Measurements from ENCODE around the gene TNIP1. TPM values are rescaled to one million over a fixed set of nuclear protein-coding genes. Genes with fewer than 3 reads are reported as not detected.

Gene TNIP1
- total RNA-seq, 2 donors from 2014 or later: 51.3 to 52.2 TPM

DNA sequence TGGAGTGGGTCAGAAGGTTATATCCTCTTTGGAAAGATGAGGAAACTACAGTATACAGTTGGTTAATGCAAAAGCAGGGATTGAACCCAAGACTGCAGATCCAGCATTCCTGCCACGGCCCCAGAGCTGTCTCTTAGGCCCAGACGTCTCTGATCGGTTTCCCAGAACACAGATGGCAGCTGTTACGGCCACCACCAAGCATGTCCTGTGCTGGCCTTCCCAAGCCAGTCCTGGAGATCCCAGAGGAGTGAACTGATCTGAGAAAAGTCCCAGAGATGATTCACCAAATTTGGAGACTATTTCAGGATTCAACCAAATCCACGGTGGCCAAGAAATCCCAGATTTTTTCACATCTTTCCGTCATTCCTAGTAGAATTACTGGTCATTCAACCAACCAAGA, 20.1 kb downstream of the TNIP1 start:
- no peak for TF ChIP-seq CTCF (conservative IDR thresholded peaks at IDR 0.05)
- H3K27me3 ChIP-seq (ENCODE audit: control insufficient read depth, insufficient read depth, low read length, poor library complexity, severe bottlenecking): no peaks in the 10 kb centered on the region
- no peak for DNase-seq
- Mint-ChIP-seq H3K4me1 (no peaks in the 10 kb centered on the region), H3K27me3 (ENCODE audit: insufficient read depth) (no peaks in the 10 kb centered on the region), H3K36me3 (ENCODE audit: low read depth) (peaks cover 37% of the 10 kb centered on the region), H3K27ac (no peak overlapping the region), H3K9me3 (no peaks in the 10 kb centered on the region), H3K4me3 (no peak overlapping the region)
- WGBS, 2 experiments (ENCODE audit: insufficient coverage in 1 of 2, insufficient read length in 1 of 2): 93 to 95% methylated on average over 6 of the region's 6 CpGs
- no peaks in the 10 kb centered on the region for H3K9me3 ChIP-seq (ENCODE audit: control insufficient read depth, low read length)
- no peak overlapping the region for H3K4me3 ChIP-seq (ENCODE audit: low read length)
- no peaks in the 10 kb centered on the region for H3K4me1 ChIP-seq (ENCODE audit: control insufficient read depth, insufficient read depth, low read length)
- no peak overlapping the region for H3K9ac ChIP-seq (ENCODE audit: extremely low read depth, low read length, poor library complexity, severe bottlenecking)
- peaks cover 30% of the 10 kb centered on the region for H3K36me3 ChIP-seq (ENCODE audit: control insufficient read depth, insufficient read depth, low read length)
- H3K27ac ChIP-seq (ENCODE audit: low read depth, low read length): no peak overlapping the region

DNA sequence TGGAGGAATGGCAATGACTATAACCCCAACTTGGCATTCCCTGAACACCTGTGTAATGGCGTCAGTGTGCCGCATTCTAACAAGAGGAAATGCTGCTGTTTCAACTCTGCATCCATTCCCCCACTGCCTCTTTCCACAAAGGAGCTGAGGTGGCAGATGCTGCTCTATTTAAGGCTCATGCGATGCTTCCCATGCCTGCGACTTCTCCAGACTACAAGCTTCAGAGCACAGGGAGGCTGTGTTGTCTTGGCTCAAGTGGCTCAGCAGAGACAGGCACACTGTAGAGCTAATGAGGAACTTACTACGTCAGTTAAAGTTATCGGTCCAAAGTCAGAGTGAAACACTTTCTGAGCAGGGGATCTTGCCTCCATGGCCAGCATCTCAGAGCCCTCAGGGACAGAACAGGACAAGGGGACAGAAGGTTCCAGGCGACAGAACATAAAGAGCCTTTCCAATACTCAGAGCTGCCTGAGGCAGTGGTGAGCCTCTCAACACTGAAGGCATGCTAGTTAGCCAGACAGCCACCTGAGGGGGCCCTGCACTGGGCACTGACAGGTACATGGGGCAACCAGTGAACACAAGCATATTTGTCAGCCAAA, 21.8 kb downstream of the TNIP1 start:
- Histone ChIP-seq H3K4me3 (ENCODE audit: low read length) (no peak overlapping the region), H3K4me1 (ENCODE audit: control insufficient read depth, insufficient read depth, low read length) (no peaks in the 10 kb centered on the region), H3K9ac (ENCODE audit: extremely low read depth, low read length, poor library complexity, severe bottlenecking) (no peak overlapping the region), H3K27me3 (ENCODE audit: control insufficient read depth, insufficient read depth, low read length, poor library complexity, severe bottlenecking) (no peaks in the 10 kb centered on the region), H3K36me3 (ENCODE audit: control insufficient read depth, insufficient read depth, low read length) (peaks cover 35% of the 10 kb centered on the region), H3K27ac (ENCODE audit: low read depth, low read length) (no peak overlapping the region), H3K9me3 (ENCODE audit: control insufficient read depth, low read length) (no peaks in the 10 kb centered on the region)
- peaks cover 37% of the 10 kb centered on the region for H3K36me3 Mint-ChIP-seq (ENCODE audit: low read depth)
- TF ChIP-seq CTCF (conservative IDR thresholded peaks at IDR 0.05): no peak
- H3K9me3 Mint-ChIP-seq: no peaks in the 10 kb centered on the region
- no peak overlapping the region for H3K27ac Mint-ChIP-seq
- DNase-seq: no peak
- no peak overlapping the region for H3K4me3 Mint-ChIP-seq
- H3K4me1 Mint-ChIP-seq: no peaks in the 10 kb centered on the region
- WGBS, 2 experiments (ENCODE audit: insufficient coverage in 1 of 2, insufficient read length in 1 of 2): 95 to 98% methylated on average over 6 to 7 of the region's 7 CpGs
- H3K27me3 Mint-ChIP-seq (ENCODE audit: insufficient read depth): no peaks in the 10 kb centered on the region

DNA sequence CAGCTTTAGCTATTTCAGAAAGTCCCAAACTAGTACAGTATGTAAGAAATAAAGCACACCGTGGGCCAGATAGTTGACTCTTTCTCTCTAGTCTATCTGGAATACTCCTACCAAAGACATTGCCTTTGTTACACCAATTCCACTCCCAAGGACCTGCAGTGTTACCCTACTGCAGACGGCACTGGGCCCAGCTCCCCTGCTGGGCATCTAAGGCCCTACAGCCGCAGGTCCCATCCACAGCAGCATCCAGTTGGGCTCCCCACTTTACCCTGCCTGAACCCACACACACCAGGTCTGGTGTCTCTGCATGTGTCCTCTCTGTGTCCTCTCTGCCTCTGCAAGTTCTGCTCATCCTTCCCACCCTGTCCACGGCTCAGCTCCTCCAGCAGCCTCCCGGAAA, 22.5 kb downstream of the TNIP1 start:
- 75% methylated on average over 4 to 5 of the region's 5 CpGs for WGBS, 2 experiments (ENCODE audit: insufficient coverage in 1 of 2, insufficient read length in 1 of 2)
- Histone ChIP-seq H3K9ac (ENCODE audit: extremely low read depth, low read length, poor library complexity, severe bottlenecking) (no peak overlapping the region), H3K27me3 (ENCODE audit: control insufficient read depth, insufficient read depth, low read length, poor library complexity, severe bottlenecking) (no peaks in the 10 kb centered on the region), H3K9me3 (ENCODE audit: control insufficient read depth, low read length) (no peaks in the 10 kb centered on the region), H3K36me3 (ENCODE audit: control insufficient read depth, insufficient read depth, low read length) (peaks cover 32% of the 10 kb centered on the region), H3K4me3 (ENCODE audit: low read length) (no peak overlapping the region), H3K27ac (ENCODE audit: low read depth, low read length) (no peak overlapping the region), H3K4me1 (ENCODE audit: control insufficient read depth, insufficient read depth, low read length) (no peaks in the 10 kb centered on the region)
- no peaks in the 10 kb centered on the region for H3K9me3 Mint-ChIP-seq
- peaks cover 35% of the 10 kb centered on the region for H3K36me3 Mint-ChIP-seq (ENCODE audit: low read depth)
- H3K27ac Mint-ChIP-seq: no peak overlapping the region
- H3K4me3 Mint-ChIP-seq: no peak overlapping the region
- no peaks in the 10 kb centered on the region for H3K27me3 Mint-ChIP-seq (ENCODE audit: insufficient read depth)
- TF ChIP-seq CTCF (conservative IDR thresholded peaks at IDR 0.05): peak; percentile 50
- no peak for DNase-seq
- H3K4me1 Mint-ChIP-seq: no peaks in the 10 kb centered on the region

Data from endodermal cell (in vitro differentiated cells).